Astrocyte of the spinal cord (primary cell): ENCODE results near the gene MEAK7.
"Not testable (repeated sequence)": the region's sequence is repeated elsewhere in the genome, so short reads cannot be mapped to it uniquely, and the experiment has no call there.

Source experiments
- DNase-seq: peaks from one replicate; pipeline ENCODE4 v3.0.0; 2011; ENCODE audit warnings: low read depth, low spot score
- H3K4me3 ChIP-seq: 2 replicates; pipeline ENCODE4 v1.5.1; 2011; ENCODE audit warnings: low read depth, mild to moderate bottlenecking, low read length, moderate library complexity
- in situ Hi-C: cut with HindIII; loops from 2 replicates; pipeline ENCODE4 v1.10.0; 2017; ENCODE audit warnings: low sequenced_read_pairs
- TF ChIP-seq, protein P1 (sequence below): IDR thresholded peaks from 2 replicates; pipeline ENCODE4 v1.5.1; 2012; ENCODE audit warnings: low read depth, mild to moderate bottlenecking, low read length, inconsistent platforms

MEAK7 gene

DNA sequence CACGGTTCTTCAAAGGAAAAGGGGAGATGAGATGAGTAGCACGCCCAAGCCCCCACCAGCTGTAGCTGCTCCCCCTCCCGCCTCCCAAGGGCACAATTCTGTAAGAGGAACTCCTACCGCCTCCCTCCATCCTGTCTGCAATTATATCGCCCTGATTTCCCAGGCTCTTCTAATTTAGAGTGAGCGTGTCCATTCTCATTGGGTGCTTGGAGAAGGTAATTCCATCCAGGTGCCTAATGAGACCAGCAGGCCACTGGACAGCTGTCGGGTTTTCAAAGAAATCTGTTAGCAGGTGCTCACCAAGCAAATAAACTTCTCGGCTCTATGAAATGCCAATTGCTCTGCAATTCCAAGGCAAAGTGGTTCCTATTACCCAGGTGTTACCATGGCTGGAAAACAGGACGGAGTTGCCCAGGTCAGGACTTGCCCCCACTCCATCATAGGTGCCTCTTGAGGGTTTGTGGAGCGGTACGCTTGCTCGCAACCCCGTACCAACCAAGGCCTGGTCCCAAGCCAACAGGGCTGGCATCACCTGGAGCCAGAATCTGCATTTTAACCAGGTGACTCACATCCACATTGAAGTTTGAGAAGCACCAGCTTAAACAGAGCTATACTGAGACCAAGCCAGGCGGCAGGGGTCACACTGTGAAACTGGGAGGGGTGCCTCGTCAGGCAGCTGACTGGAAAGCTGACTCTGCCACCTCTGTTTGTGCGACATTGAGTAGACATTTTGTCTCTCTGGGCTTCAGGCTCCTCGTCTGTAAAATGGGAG, 16.5 kb upstream of the MEAK7 start:
- in situ Hi-C loops, result no loop called here
- DNase-seq, result no peak
- H3K4me3 ChIP-seq, result no peak overlapping the region
- TF ChIP-seq, protein P1, sequence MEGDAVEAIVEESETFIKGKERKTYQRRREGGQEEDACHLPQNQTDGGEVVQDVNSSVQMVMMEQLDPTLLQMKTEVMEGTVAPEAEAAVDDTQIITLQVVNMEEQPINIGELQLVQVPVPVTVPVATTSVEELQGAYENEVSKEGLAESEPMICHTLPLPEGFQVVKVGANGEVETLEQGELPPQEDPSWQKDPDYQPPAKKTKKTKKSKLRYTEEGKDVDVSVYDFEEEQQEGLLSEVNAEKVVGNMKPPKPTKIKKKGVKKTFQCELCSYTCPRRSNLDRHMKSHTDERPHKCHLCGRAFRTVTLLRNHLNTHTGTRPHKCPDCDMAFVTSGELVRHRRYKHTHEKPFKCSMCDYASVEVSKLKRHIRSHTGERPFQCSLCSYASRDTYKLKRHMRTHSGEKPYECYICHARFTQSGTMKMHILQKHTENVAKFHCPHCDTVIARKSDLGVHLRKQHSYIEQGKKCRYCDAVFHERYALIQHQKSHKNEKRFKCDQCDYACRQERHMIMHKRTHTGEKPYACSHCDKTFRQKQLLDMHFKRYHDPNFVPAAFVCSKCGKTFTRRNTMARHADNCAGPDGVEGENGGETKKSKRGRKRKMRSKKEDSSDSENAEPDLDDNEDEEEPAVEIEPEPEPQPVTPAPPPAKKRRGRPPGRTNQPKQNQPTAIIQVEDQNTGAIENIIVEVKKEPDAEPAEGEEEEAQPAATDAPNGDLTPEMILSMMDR, result no peak

DNA sequence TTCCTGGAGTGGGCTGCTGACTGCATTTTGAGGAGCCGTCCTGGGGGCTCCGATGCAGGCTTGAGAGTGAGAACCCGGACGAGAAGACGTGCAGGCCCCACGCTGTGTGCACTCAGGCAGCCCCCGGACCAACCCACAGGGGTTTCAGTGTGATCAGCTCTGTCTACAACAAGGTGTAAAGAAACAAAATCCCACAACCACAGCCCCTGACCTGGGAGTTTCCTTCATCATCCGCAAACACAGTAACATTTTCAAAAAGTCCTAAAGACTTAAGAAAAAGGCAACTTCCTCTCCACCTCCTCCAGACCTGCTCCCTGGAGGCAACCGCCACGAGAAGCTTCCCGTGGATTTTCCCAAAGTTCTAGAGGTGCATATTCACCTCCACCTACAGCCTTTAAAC, 15.4 kb upstream of the MEAK7 start:
- TF ChIP-seq, protein P1, result no peak
- no peak for DNase-seq
- no peak overlapping the region for H3K4me3 ChIP-seq
- in situ Hi-C loops, result no loop called here

DNA sequence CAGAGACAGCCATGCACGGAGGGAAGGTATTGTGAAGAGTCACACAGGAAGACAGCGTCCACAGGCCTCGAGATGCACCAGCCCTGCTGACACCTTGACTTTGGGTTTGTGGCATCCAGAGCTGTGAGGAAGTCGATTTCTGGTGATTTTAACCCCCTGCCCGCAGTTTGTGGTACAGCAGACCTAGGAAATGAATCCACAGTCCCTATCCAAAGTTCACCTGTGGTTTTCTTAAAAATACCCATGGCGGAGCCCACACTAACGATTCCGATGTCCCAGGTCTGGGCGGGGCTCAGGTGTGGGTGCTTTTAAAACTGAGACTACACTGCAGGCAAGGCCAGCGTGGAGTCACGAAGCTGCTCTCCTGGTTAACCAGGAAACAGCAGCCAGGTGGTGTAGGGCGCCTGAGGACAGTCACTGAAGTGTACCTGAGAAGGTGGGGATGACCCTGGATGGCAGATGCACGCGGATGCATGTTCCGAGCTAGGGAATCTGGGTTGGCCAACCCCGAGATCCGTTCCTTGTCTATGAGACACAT, 14.4 kb upstream of the MEAK7 start:
- no peak overlapping the region for H3K4me3 ChIP-seq
- TF ChIP-seq, protein P1, result no peak
- in situ Hi-C loops, result no loop called here
- no peak for DNase-seq

DNA sequence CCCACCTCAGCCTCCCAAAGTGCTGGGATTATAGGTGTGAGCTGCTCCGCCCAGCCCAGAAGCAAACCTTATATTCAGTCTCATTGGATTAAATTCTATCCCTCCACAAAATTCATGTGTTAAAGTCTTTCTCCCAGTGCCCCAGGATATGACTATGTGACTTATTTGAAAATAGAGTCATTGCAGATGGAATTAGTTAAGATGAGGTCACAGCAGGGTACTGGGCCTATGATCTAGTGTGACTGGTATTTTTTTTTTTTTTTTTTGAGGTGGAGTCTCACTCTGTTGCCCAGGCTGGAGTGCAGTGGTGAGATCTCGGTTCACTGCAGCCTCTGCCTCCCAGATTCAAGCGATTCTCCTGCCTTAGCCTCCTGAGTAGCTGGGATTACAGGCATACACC, 13.8 kb upstream of the MEAK7 start:
- H3K4me3 ChIP-seq, in situ Hi-C loops: not testable (repeated sequence)
- DNase-seq, result peak; percentile 56

DNA sequence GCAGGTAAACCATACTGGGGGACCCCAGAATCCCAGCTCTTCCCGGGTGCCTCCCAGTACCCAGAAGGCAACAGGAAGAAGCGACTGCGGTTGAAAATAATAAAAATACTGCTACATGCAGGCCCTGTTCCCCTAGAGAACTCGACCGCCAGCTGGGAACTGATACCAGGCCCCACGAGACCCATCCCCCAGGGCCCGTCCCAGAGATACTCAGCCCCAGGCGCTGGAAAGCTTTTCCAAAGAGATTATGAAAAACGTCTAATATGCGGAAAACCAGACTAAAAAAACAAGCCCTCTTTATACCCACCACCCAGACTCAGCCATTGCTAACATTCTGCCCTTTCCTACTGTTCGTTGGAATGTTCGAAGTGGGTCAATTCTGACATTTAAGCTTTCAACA, 12.9 kb upstream of the MEAK7 start:
- TF ChIP-seq, protein P1, result no peak
- H3K4me3 ChIP-seq, result no peak overlapping the region
- in situ Hi-C loops, result no loop called here
- no peak for DNase-seq

DNA sequence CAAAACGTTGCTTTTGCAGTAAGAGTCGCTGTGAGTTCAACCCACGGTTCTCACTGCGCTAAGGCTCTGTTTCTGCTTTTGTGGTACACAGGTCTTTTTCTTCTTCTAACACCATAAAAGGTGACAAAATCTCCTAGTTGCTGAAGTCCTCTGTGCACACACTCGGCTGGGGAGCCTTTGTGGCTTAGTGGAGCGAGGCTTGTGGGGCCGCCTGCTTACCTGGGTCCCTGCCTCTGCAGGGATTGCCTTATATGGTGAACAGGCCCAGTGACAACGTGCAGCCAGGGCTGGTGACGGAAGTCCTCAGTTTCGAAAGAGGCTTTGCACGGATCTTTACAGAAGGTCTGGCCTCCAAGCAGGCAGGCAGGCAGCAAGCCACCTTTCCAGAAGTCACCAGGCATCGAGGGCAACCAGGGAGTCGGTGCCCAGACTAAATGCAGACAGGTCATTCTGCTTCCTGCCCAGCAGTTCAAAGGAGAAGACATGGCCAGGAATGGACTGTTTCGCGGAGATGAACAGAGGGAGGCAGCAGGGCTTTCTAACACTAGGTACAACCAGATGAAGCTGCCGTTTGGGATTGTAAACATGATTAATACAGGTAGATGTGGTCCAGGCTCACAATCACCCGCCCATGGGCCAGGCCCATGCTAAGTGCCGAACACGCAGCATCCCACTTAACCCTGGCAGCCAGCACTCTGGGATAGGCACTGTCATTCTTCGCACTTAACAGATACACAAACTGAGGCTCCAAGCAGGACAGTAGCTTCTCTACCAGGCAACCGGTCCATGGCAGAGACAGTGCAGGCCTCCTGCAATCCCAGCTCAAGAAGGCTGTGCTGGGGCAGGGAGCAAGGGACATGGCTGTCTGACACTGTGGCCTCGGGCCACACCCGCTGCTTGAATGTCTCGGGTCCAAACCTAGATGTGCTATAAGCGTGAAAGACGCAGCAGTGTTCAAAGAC, 10.7 kb upstream of the MEAK7 start:
- no peak for DNase-seq
- no peak overlapping the region for H3K4me3 ChIP-seq
- in situ Hi-C loops, result no loop called here
- TF ChIP-seq, protein P1, result no peak
